Endometrial microvascular endothelial cells (primary cell): ENCODE results near the gene LSM3. TPM values are rescaled to one million over a fixed set of nuclear protein-coding genes. Genes with fewer than 3 reads are reported as not detected.

Source experiments
- in situ Hi-C: cut with HindIII; loops from 2 replicates; pipeline ENCODE4 v1.10.0; 2017; ENCODE audit warnings: low sequenced_read_pairs, low pct_unique_long_range_greater_than_20kb; ENCODE audit errors: inconsistent ontology term
- total RNA-seq: library from RNA; depleted of rRNA; stranded (reverse); fragments of >200 nt; gene quantifications from one replicate; pipeline ENCODE4 v1.2.3, GENCODE V29; 2015; ENCODE audit errors: inconsistent ontology term

The LSM3 gene
- total RNA-seq, 1 donor from 2014 or later = 15.6 TPM

DNA sequence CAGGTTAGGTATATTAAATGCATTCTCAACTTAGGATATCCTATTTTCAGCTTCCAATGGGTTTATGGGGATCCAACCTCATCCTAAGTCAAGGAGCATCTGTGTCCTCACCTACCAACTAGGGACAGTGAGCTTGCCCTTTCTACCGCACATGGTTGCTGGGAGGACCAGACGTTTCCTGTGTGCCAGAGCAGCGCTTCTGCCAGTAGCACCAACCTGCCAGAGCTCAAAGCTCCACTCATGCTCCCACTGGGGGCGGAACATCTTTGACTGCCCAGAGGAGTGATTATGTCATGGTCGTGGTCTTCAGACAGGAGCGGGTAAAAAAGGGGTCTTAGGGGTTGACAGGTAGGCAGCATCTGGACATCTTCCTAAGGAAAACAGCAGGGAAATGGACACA is 25.0 kb upstream of the LSM3 start:
- in situ Hi-C loops = no loop called here

DNA sequence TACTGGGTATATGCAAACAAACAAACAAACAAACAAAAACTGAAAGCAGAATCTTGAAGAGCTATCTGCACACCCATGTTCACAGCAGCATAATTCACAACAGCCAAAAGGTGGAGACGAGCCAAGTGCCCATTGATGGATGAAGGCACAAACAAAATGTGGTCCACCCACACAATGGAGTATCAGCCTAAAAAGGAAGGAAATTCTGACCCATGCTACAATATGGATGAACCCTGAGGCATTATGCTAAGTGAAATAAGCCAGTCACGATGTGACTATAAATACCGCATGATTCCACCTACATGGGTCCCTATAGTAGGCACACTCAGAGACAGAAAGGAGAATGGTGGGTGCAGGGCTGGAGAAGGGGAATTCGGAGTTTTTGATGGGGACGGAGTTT is 24.3 kb upstream of the LSM3 start:
- in situ Hi-C loops = no loop called here

DNA sequence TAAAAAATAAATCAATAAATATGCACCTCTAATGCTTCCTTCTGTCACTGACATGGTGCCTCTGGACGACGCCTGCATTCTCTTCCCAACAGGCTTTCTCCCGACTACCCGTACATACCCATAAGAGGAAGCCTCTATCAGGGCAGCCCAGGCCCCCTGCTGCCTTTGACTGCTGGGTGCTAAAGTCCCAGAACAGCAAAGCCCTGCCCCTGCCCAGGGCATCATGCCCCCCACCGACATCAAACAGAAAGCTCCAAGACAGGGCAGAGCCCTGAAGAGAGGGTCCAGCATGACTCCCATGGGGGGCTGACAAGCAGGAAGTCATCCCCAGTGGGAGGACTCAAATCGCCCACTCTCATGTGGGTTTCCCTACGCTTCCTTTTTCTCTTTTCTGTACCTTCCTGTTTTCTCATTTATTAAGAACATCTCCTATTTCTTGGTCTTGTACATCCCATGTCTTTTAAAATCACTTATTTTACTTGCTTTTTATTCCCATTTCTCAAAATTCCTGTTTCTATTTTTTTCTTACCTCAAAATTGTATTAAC is 23.6 kb upstream of the LSM3 start:
- in situ Hi-C loops = no loop called here

DNA sequence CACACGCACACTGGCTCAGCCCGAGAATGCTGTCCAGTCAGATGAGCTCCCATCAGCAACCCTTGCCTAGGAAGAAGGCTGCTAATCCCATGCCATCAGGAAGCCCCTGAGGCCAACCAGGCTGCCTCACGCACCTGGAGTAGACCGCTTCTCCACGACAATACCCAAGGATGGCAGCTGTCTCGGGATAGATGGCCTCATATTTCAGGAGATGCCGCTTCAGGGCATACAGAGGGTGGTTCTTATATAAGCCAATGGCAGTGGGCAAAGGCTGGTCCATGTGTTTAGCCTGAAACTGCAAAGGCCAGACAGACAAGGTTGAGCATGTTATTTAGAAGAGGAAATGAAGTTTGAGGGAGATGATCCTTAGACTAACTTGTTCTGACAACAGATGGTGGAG is 22.4 kb upstream of the LSM3 start:
- in situ Hi-C loops = no loop called here

DNA sequence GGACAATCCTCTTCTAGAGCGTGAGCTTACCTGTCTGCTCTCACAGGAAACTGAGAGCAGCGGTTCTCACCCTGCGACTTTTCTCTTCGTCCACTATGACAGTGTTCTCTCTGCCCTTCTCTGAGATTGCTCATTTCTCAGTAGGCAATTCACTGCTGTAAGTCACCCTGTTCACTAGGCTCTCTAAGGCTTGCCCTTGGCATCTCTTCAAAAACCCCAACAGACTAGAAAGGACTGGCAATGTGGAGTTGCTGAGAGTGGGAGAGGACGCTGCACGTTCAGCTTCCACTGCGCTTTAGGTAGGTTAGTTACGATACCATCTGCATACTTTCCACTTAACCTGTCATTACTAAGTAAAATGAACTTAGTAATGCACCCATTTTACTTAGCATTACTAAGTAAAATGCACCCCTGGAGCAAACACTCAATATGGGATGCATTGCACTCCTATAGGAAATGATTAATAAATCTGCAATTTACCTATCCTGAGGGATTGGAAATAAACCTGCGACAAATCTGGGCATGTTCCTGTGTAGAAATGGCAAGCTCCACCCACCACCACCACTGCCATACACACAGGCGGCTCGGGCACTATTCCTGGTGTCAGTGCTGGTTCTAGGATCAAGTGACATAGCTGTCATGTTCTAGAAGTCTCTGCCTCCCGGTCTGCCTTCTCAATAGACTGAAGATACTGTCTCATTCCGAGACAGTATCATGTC is 21.6 kb upstream of the LSM3 start:
- in situ Hi-C loops = no loop called here

DNA sequence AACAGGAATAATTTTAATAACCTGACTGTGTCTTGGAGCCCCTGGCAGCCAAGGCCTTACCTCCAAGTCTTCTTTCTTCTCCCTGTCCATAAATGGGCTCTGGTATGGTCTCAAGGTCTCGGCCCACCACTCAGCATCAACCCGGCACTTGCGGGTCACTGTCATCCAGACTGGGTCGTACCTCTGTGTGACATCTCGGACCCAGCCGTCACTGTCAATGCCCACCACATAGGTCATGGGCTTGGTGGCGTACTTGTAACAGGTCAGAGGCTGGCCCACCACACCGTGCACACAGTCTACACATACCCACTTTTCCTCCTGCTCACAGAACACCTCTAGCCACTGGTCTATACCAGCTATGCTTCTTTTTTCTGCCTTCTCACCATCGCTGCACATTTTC is 20.7 kb upstream of the LSM3 start:
- in situ Hi-C loops = no loop called here

DNA sequence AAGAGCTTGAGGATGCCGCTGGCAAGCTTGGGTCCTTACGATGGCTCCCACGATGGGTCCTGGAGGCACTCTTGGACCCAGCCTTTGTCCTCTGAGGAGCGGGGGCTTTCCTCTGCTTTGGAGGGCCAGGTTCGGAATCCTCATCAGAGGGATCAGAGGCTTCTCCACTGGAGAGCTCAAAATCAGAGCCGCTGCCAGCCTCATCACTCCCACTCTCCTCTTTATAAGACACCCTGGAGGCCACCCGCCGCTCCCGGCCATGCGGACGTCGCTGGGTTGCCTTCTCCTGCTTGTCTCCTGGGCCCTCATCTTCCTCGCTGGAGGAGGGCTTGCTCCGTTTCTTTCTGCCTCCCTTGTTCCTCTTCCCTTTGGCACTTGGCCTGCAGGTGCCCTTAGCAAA is 20.2 kb upstream of the LSM3 start:
- in situ Hi-C loops = no loop called here

DNA sequence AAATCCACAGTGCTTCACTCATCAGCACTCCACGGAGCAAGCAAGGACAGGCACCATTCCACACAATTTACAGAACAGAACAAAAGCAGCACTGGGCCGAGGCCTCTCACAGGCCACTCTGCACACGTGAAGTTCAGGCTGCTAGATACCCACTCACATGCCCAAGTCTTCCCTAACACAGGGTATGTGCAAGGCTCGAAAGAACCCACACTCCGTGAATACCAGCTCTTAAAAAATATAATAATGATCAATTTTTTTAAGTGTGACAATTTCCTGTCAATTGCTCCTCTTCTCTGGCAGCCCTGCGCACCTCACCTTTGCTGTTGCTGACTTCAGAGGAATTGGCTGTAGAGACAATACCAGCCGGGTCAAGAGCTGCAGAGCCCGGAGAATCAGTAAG is 19.2 kb upstream of the LSM3 start:
- in situ Hi-C loops = no loop called here

DNA sequence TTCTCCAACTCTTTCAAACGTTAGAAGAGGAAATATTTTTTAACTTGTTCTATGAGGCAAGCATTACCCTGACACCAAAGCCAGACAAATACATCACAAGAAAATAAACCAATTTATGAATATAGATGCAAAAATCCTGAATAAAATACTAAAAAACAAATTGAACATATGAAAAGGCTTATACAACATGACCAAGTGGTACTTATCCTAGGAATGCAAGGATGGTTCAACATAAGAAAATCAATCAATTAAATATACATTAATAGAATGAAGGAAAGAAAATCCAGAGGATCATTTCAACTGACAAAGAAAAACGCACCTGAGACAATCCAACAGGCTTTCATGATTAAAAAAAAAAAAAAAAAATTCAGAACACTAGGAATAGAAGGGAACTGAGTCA is 17.3 kb upstream of the LSM3 start:
- in situ Hi-C loops = no loop called here

DNA sequence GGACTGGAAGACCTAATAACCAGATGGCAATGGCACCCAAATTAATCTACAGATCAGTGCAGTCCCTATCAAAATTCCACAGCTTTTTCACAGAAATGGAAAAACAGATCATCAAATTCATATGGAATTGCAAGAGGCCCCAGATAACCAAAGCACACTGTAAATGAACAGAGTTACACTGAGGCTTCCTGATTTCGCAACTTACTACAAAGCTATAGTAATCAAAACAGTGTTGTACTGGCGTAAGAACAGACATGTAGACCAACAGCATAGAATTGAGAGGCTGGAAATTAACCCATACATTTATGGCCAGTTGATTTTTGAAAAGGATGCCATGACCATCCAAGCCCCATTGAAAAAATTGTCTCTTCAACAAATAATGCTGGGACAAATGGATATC is 16.4 kb upstream of the LSM3 start:
- in situ Hi-C loops = no loop called here

DNA sequence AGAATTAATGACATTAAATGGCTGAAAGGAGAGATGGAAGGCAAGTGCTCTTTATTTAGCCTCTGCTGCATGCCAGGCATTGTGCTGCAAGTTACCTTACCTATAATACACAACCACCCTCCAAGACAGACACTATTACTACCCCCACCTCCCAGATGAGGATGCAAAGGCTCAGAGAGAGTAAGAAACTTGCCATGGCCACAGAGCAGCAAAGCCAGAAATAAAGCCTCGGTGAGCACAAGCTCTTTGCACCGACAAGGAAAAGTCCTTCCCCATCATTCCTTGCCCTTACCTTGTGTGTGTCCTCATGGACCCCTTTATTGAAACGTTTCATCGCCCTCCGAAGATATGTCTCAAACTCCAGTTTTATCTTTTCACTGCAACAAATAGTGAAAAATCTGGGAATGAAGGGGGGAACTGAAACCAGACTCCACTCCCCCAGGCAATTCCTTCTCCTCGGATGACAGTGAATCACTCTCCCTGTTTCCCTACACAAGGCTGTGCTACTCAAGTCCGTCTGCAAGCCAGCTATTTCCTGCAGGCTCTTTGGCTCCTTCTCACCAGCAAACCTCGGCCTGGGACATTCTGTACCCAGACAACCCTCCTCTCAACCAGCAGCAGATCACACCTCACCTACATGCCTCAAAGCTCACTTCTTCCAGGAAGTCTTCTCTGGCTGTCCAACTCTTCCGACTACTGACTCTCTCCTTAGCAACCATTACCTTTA is 11.6 kb upstream of the LSM3 start:
- in situ Hi-C loops = no loop called here

DNA sequence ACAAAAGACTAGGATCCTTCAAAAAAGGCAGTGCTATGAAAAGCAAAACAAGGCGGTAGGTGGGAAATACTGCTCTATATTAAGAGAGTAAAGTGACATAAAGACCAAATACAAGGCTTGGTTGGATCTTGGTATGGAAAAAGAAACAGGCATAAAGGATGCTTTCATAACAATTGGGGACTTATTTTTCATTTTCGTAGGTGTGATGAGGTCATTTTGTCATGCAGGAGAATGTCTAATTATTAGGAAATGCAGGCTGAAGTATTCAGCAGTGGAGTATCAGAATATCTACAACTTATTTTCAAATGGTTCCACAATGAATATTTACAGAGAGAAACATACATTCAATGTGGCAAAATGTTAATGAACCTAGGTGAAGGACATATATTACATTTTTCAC is 9.2 kb upstream of the LSM3 start:
- in situ Hi-C loops = no loop called here

DNA sequence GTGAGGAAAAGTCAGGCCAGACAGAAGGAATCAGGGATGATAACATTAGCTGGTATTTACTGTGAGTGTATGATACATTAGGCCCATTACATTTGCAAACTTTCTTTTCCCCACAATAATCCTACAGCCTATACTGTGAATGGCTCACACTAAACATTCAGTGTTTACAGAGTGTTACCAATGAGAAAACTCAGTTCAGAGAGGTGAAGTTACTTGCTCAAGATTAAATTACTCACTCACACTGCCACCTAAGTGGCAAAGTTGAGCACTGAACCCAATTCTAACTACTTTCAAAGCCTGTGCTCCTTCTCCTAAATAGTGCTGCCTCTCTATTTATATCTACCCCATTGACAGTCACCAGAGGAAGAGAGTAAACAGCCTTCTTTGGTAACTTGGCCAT is 8.7 kb upstream of the LSM3 start:
- in situ Hi-C loops = no loop called here

DNA sequence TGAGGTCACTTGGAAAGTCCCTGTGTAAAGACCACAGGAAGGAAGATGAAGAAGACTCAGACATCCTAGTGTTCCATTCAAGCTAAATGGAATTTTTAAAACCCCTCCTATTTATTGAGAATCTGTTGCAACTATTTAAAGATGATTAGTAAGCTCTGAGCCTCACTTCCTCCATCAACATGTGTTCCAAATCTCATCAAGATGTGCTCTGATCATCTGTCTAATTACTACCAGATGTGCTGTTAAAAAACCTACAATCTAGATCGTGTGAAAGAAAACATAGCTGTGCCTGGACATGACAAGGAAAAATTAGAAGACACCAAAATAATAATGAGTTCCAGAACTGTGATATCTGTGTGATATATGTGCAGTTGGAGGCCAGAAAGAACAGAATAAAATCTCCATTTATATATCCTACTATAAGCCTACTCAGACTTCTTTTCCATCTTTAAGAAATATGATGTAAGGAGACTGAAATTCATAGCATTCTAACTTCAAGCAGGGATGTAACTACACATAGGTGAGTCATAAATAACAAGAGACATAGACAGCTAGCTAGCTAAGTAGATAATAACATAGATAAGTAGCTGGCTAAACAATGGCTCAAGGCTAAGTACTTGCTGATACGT is 8.0 kb upstream of the LSM3 start:
- in situ Hi-C loops = no loop called here

DNA sequence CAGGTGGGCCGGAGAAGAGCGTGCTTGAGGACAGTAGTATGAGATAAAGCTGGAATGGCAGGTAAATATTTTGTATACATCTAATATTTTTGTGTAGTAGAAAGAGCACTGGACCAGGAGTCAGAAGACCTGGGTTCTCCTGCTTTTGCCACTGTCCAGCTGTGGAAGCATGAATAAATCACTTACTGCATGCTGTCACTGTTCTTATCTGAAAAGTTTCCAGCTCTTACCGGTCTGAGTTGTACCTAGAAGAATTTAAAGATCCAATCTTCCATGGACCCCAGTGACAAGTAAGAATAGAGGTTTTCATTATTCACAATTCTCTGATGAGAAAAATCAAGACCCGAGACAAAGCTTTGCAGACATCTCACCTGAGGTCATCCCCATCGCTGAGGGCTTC is 6.1 kb upstream of the LSM3 start:
- in situ Hi-C loops = no loop called here

DNA sequence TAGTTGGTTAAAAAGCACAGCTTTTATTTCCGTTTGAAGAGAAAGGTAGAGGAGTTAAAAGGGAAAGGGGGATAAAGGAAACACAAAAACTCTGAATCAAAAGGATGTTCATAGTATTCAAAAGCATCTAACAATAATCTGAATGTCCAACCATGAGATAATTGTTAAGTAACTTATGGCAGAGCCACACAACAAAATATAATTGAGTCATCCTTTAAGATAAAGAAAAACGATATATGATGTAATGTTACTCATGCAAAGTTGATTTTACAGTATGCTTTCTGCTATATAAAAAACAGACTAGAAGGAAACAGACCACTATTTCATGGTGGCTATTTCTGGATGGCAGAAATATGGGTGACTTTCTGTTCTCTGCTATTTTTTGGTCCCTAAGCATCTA is 4.1 kb upstream of the LSM3 start:
- in situ Hi-C loops = no loop called here

DNA sequence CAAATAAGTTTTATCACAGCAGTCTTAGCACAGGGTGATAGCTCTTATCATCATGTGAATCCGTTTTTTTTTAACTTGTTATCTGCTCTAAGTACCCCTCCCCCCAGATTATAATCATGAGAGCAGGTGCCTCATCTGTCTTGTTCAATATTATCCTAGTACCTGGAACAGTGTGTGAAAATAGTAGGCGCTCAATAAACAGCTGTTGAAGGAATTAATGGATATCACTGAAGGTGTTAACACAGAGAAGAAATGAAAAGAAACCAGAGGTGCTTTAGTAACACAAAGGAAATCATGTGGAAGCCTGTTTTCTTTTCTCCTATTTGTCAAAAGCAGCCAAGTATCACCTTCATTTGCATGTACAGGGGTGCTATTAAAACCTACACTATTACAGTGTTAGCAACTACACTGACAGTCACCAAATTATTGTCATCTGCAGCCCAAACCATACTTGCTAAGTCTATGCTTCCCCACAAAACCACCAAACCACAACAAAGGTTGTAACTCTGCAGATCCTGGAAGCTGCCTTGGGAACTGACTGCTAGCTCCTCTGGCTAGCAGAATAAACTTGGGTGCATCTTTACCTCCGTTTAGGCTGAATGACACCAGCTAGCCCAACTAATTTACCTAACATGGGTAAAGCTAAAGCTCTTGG is 3.1 kb upstream of the LSM3 start:
- in situ Hi-C loops = no loop called here

DNA sequence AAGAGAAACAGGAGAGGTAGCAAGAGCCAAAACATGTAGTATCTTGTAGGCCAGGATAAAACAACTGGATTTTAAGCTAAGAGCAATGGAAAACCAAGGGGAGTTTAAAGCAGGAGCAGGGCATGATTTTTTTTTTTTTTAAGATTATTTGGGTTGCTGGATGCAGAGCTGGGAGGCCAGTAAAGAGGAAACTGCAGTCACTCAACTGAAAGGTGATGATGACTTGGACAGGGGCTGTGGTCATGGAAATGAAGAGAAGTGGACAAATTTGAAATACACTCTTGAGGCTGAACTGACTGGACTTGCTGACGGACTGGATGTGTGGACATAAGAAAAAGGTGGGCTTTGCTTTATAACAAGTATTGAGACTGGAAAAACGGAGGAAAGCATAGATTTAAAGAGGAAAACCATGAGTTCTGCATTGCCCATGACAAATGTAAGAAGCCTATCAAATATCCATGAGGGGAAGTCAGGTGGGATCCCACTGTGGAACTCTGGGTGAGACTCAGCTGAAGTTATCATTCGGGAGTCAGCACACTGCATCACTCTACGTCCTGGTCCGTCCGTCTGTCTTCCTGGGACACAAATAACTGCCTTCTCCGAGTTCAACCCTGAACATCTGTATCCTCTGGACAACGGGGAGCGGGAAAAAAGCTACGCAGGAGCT is 904 bp upstream of the LSM3 start:
- in situ Hi-C loops = no loop called here

DNA sequence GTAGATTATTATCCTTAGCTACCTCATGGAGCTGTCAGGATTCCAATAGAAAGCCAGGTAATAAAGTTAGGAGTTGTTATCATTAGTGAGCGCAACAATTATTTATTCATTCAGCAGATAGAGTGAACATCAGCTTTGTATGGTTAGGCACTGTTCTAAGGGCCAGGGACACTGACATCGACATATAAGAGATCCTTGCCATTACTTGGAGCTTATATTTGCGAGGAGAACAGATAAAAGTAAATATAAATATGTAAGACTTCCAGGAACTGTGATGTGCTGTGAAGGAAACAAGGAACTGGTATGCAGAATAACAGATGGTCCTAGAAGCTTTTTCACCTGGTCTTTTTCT is 473 bp downstream of the LSM3 start:
- in situ Hi-C loops = no loop called here
